ENCODE results near the gene ZNF486. TPM values are rescaled to one million over a fixed set of nuclear protein-coding genes. Genes with fewer than 3 reads are reported as not detected.
"Not testable (repeated sequence)": the region's sequence is repeated elsewhere in the genome, so short reads cannot be mapped to it uniquely, and the experiment has no call there.

Gene ZNF486
- total and polyA plus RNA-seq, 2 donors: 4.8 to 11.6 TPM

DNA sequence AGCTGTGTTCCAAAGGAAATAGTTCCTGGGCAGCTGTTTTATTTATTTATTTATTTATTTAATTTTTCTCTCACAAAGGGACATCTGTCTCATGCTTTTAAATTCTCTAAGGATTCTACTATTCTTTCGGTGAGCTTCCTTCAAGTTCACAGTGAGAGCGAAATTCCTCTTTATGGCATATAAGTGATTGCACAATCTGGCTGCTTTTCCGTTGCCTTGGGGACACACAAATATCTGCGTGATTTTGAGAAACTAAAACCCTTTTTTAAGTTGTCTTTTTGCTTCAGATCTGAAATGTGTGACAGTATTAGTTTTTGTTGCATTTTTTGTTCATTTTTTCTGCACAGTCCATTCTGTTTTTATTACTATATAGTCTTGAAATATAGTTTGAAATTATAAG, 19.2 kb downstream of the ZNF486 start:
- Histone ChIP-seq H3K4me1 (ENCODE audit: control insufficient read depth in 2 of 2, insufficient read depth in 2 of 2, low read length in 2 of 2) (no peaks in the 10 kb centered on the region), H3K27me3 (ENCODE audit: control insufficient read depth in 2 of 2, insufficient read depth in 1 of 2, low read length in 1 of 2) (no peaks in the 10 kb centered on the region), H3K27ac (ENCODE audit: low read depth in 1 of 2, low read length in 1 of 2) (no peak overlapping the region), H3K9me3 (ENCODE audit: control insufficient read depth in 2 of 2, insufficient read depth in 1 of 2, low read length in 1 of 2) (peaks cover 0 to 3% of the 10 kb centered on the region in 2 donors), H3K36me3 (ENCODE audit: control insufficient read depth in 2 of 2, insufficient read depth in 2 of 2, low read length in 1 of 2) (peaks cover 10 to 22% of the 10 kb centered on the region in 2 donors), H3K4me3 (ENCODE audit: low read length in 2 of 2) (no peak overlapping the region)
- no peak for DNase-seq (ENCODE audit: low read depth in 6 of 9, low spot score in 9 of 9)
- over 99% methylated on average over 4 of the region's 4 CpGs for WGBS

DNA sequence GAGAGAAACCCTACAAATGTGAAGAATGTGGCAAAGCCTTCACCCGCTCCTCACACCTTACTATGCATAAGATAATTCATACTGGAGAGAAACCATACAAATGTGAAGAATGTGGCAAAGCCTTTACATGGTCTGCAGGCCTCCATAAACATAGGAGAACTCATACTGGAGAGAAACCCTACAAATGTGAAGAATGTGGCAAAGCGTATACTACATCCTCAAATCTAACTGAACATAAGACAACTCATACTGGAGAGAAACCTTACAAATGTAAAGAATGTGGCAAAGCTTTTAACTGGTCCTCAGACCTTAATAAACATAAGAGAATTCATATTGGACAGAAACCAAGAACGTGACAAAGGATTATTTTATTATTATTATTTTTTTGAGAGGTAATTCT, 30.7 kb downstream of the ZNF486 start:
- 97% methylated on average over 3 of the region's 3 CpGs for WGBS
- Histone ChIP-seq H3K4me1 (ENCODE audit: control insufficient read depth in 2 of 2, insufficient read depth in 2 of 2, low read length in 2 of 2) (no peaks in the 10 kb centered on the region), H3K36me3 (ENCODE audit: control insufficient read depth in 2 of 2, insufficient read depth in 2 of 2, low read length in 1 of 2) (peaks cover 0 to 13% of the 10 kb centered on the region in 2 donors), H3K27ac (ENCODE audit: low read depth in 1 of 2, low read length in 1 of 2) (no peak overlapping the region), H3K4me3 (ENCODE audit: low read length in 2 of 2) (no peak overlapping the region), H3K27me3 (ENCODE audit: control insufficient read depth in 2 of 2, insufficient read depth in 1 of 2, low read length in 1 of 2) (no peaks in the 10 kb centered on the region), H3K9me3 (ENCODE audit: control insufficient read depth in 2 of 2, insufficient read depth in 1 of 2, low read length in 1 of 2) (peaks cover 5 to 18% of the 10 kb centered on the region in 2 donors)
- no peak for DNase-seq (ENCODE audit: low read depth in 6 of 9, low spot score in 9 of 9)

DNA sequence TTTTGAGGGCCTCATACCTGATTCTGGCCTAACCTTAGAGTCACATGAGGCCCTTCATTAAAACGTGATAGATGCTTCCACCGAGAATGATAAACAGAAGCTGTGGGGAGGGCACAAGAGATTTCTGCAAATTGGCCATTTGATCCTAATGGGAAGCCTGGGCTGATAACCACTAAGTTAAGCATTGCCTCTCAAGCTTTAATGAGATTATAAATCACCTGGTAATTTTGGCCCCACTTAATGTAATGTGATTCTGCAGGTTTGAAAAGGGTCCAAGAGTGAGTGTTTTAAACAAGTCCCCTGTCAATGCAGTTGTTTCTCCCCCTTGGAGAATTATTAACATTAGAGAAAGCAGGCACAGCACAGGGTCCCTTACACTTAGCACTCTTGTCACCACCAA, 42.0 kb downstream of the ZNF486 start:
- Histone ChIP-seq H3K36me3 (ENCODE audit: control insufficient read depth in 2 of 2, insufficient read depth in 2 of 2, low read length in 1 of 2) (no peaks in the 10 kb centered on the region), H3K4me3 (ENCODE audit: low read length in 2 of 2) (no peak overlapping the region), H3K4me1 (ENCODE audit: control insufficient read depth in 2 of 2, insufficient read depth in 2 of 2, low read length in 2 of 2) (no peaks in the 10 kb centered on the region), H3K27ac (ENCODE audit: low read depth in 1 of 2, low read length in 1 of 2) (no peak overlapping the region), H3K27me3 (ENCODE audit: control insufficient read depth in 2 of 2, insufficient read depth in 1 of 2, low read length in 1 of 2) (no peaks in the 10 kb centered on the region), H3K9me3 (ENCODE audit: control insufficient read depth in 2 of 2, insufficient read depth in 1 of 2, low read length in 1 of 2) (no peaks in the 10 kb centered on the region)
- no peak for DNase-seq (ENCODE audit: low read depth in 6 of 9, low spot score in 9 of 9)
- WGBS: 98% methylated on average over 2 of the region's 2 CpGs

DNA sequence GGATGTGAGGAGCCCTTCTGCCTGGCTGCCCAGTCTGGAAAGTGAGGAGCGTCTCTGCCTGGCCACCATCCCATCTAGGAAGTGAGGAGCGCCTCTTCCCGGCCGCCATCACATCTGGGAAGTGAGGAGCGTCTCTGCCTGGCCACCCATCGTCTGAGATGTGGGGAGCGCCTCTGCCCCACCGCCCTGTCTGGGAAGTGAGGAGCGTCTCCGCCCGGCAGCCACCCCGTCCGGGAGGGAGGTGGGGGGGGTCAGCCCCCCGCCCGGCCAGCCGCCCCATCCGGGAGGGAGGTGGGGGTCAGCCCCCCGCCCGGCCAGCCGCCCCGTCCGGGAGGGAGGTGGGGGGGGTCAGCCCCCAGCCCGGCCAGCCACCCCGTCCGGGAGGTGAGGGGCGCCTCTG, 47.4 kb downstream of the ZNF486 start:
- not testable (repeated sequence) for H3K27ac ChIP-seq (ENCODE audit: low read depth in 1 of 2, low read length in 1 of 2); H3K4me3 ChIP-seq (ENCODE audit: low read length in 2 of 2); H3K4me1 ChIP-seq (ENCODE audit: control insufficient read depth in 2 of 2, insufficient read depth in 2 of 2, low read length in 2 of 2); H3K36me3 ChIP-seq (ENCODE audit: control insufficient read depth in 2 of 2, insufficient read depth in 2 of 2, low read length in 1 of 2); H3K27me3 ChIP-seq (ENCODE audit: control insufficient read depth in 2 of 2, insufficient read depth in 1 of 2, low read length in 1 of 2); H3K9me3 ChIP-seq (ENCODE audit: control insufficient read depth in 2 of 2, insufficient read depth in 1 of 2, low read length in 1 of 2); DNase-seq (ENCODE audit: low read depth in 6 of 9, low spot score in 9 of 9)
- 96% methylated on average over 26 of the region's 26 CpGs for WGBS

DNA sequence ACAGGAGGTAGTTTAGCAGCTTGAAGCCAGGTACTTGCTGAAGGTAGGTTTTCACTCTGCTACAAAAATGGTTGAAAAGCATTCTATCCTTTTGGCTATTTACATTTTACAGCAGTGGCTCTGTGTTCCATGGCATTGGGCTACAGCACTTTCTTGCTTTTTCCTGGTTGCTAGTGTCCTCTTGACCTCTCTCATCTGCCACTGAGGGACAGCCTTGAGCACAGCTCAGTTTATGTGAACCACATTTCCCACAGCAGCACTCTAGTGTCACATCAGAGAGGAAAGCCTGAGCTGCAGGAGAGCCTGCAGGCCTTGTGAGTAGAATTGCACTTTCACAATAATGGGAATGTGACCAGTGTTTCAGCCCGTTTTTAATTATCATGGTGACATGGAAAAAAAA, 54.6 kb downstream of the ZNF486 start:
- DNase-seq (ENCODE audit: low read depth in 6 of 9, low spot score in 9 of 9); H3K27ac ChIP-seq (ENCODE audit: low read depth in 1 of 2, low read length in 1 of 2); H3K4me3 ChIP-seq (ENCODE audit: low read length in 2 of 2); H3K4me1 ChIP-seq (ENCODE audit: control insufficient read depth in 2 of 2, insufficient read depth in 2 of 2, low read length in 2 of 2); H3K27me3 ChIP-seq (ENCODE audit: control insufficient read depth in 2 of 2, insufficient read depth in 1 of 2, low read length in 1 of 2); H3K36me3 ChIP-seq (ENCODE audit: control insufficient read depth in 2 of 2, insufficient read depth in 2 of 2, low read length in 1 of 2); H3K9me3 ChIP-seq (ENCODE audit: control insufficient read depth in 2 of 2, insufficient read depth in 1 of 2, low read length in 1 of 2): not testable (repeated sequence)
- WGBS: 97% methylated on average over 1 of the region's 1 CpG

DNA sequence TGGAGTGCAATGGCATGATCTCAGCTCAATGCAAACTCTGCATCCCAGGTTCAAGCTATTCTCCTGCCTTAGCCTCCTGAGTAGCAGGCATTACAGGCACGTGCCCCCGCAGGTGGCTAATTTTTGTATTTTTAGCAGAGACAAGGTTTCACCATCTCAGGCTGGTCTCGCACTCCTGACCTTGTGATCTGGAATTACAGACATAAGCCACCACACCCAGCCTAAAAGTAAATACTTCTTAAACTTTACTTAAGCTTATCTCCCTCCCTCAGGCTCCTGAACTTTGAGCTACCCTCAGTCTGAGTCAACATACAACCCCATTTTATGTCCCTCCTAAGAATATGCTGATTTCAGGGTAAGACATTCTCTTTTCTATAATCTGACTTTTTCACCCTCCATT, 66.1 kb downstream of the ZNF486 start:
- no peak overlapping the region for H3K27ac ChIP-seq (ENCODE audit: low read depth in 1 of 2, low read length in 1 of 2)
- no peak for DNase-seq (ENCODE audit: low read depth in 6 of 9, low spot score in 9 of 9)
- H3K36me3 ChIP-seq (ENCODE audit: control insufficient read depth in 2 of 2, insufficient read depth in 2 of 2, low read length in 1 of 2): peaks cover 0 to 5% of the 10 kb centered on the region in 2 donors
- H3K27me3 ChIP-seq (ENCODE audit: control insufficient read depth in 2 of 2, insufficient read depth in 1 of 2, low read length in 1 of 2): no peaks in the 10 kb centered on the region
- no peak overlapping the region for H3K4me3 ChIP-seq (ENCODE audit: low read length in 2 of 2)
- 99% methylated on average over 3 of the region's 3 CpGs for WGBS
- H3K9me3 ChIP-seq (ENCODE audit: control insufficient read depth in 2 of 2, insufficient read depth in 1 of 2, low read length in 1 of 2): peaks cover 0 to 15% of the 10 kb centered on the region in 2 donors
- no peaks in the 10 kb centered on the region for H3K4me1 ChIP-seq (ENCODE audit: control insufficient read depth in 2 of 2, insufficient read depth in 2 of 2, low read length in 2 of 2)

DNA sequence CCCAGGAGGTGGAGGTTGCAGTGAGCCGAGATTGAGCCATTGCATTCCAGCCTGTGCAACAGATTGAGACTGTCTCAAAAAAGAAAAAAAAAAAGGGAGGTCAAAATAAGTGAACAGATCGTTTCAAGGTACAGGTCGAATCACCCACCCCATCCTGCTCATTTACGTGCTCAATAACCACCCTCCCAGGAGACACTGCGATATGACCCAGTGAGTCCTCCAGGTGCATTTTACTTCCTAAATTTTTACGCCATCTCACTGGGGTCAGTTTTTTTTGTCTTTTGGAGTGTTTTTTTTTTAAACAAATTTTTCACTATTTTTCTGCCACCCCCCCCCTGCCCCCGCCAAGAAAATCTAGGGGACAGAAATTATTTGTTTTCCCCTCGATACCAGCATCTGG, 68.1 kb downstream of the ZNF486 start:
- Histone ChIP-seq H3K27me3 (ENCODE audit: control insufficient read depth in 2 of 2, insufficient read depth in 1 of 2, low read length in 1 of 2) (no peaks in the 10 kb centered on the region), H3K4me3 (ENCODE audit: low read length in 2 of 2) (no peak overlapping the region), H3K36me3 (ENCODE audit: control insufficient read depth in 2 of 2, insufficient read depth in 2 of 2, low read length in 1 of 2) (peaks cover 0 to 5% of the 10 kb centered on the region in 2 donors), H3K9me3 (ENCODE audit: control insufficient read depth in 2 of 2, insufficient read depth in 1 of 2, low read length in 1 of 2) (peaks cover 0 to 15% of the 10 kb centered on the region in 2 donors), H3K4me1 (ENCODE audit: control insufficient read depth in 2 of 2, insufficient read depth in 2 of 2, low read length in 2 of 2) (no peaks in the 10 kb centered on the region), H3K27ac (ENCODE audit: low read depth in 1 of 2, low read length in 1 of 2) (no peak overlapping the region)
- DNase-seq (ENCODE audit: low read depth in 6 of 9, low spot score in 9 of 9): no peak
- WGBS: 95% methylated on average over 8 of the region's 8 CpGs

DNA sequence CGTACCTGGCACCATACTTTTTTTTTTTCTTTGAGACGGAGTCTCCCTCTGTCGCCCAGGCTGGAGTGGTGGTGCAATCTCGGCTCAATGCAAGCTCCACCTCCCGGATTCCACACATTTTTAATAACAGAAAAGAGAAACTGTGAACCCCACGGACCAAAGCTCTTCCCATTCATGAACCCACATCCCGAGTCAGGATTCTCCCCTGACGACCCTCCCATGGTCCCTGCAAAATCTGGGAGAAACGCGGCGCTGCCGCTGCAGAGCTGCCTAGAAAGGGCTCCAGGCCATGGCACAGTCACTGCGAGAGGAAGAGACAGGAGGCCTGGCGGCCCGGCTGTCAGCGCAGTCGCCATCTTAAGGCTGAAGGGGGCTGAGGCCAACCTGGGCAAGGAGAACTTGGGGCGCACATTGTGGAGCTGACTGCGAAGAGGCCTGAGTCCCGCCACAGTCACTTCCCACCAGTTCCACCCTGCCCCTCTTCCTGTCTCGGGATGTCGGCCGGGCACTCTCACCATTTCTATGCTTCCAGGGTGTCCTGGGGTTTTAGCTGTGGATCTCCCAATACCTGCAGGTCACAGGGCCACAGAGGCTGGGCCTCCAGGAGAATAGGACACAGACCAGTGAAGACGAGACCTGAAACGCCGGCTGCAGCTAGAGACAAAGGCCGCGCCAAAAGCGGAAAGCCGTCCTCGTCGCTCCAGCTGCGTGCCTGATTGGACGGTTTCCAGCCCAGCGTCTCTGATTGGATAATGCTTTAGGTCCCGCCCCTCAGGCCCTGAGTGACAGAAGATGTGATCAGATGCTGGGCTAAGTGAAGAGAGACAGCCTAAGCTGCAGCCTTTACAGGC, 71.0 kb downstream of the ZNF486 start:
- Histone ChIP-seq H3K9me3 (ENCODE audit: control insufficient read depth in 2 of 2, insufficient read depth in 1 of 2, low read length in 1 of 2) (peaks cover 0 to 15% of the 10 kb centered on the region in 2 donors), H3K4me1 (ENCODE audit: control insufficient read depth in 2 of 2, insufficient read depth in 2 of 2, low read length in 2 of 2) (no peaks in the 10 kb centered on the region), H3K4me3 (ENCODE audit: low read length in 2 of 2) (peak overlapping the region; percentile 63 to 72), H3K36me3 (ENCODE audit: control insufficient read depth in 2 of 2, insufficient read depth in 2 of 2, low read length in 1 of 2) (no peaks in the 10 kb centered on the region), H3K27me3 (ENCODE audit: control insufficient read depth in 2 of 2, insufficient read depth in 1 of 2, low read length in 1 of 2) (no peaks in the 10 kb centered on the region), H3K27ac (ENCODE audit: low read depth in 1 of 2, low read length in 1 of 2) (peak overlapping the region in 1 of 2 donors; percentile 78)
- WGBS: 3% methylated on average over 36 of the region's 36 CpGs
- DNase-seq (ENCODE audit: low read depth in 6 of 9, low spot score in 9 of 9): peak; percentile 67 to 96 (median 87)

DNA sequence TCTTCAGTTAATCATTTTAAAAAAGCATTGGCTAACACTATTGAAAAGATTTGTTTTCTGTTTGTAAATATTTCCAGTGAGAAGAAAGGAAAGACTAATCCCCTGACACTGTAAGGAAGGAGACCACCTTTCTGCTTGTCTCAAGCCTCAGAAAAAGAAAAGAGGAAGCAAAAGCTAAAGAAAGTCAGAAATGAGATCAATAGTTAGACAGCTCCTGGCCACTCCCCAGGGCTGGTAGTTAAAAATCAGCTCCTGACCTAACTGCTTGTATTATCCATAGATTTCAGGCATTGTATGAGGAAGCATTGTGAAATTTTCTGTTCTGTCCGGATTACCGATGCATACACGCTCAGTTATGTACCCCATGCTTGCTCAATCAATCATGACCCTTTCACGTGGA, 76.6 kb downstream of the ZNF486 start:
- Histone ChIP-seq H3K27ac (ENCODE audit: low read depth in 1 of 2, low read length in 1 of 2) (no peak overlapping the region), H3K4me3 (ENCODE audit: low read length in 2 of 2) (no peak overlapping the region), H3K36me3 (ENCODE audit: control insufficient read depth in 2 of 2, insufficient read depth in 2 of 2, low read length in 1 of 2) (no peaks in the 10 kb centered on the region), H3K4me1 (ENCODE audit: control insufficient read depth in 2 of 2, insufficient read depth in 2 of 2, low read length in 2 of 2) (no peaks in the 10 kb centered on the region), H3K9me3 (ENCODE audit: control insufficient read depth in 2 of 2, insufficient read depth in 1 of 2, low read length in 1 of 2) (no peaks in the 10 kb centered on the region), H3K27me3 (ENCODE audit: control insufficient read depth in 2 of 2, insufficient read depth in 1 of 2, low read length in 1 of 2) (no peaks in the 10 kb centered on the region)
- DNase-seq (ENCODE audit: low read depth in 6 of 9, low spot score in 9 of 9): no peak
- WGBS: 95% methylated on average over 4 of the region's 4 CpGs
